Kidney (tissue), 14 donors: ENCODE measurements around the gene CDH11. TPM values are rescaled to one million over a fixed set of nuclear protein-coding genes. Genes with fewer than 3 reads are reported as not detected.

Source experiments
- DNase-seq, 5 donors: peaks; one replicate each; pipeline ENCODE4 v3.0.0-alpha.2; 2013 to 2020
- FAIRE-seq: peaks from 2 replicates; lab custom pipeline; 2012; peaks lifted over from hg19 to GRCh38; lab: Jason Lieb, UNC
- H3K27ac ChIP-seq, 2 donors: one replicate each; pipeline ENCODE4 v1.7.0; 2013; ENCODE audit warnings: low read depth in 2 of 2, low read length in 2 of 2, inconsistent platforms in 1 of 2
- H3K27me3 ChIP-seq: one replicate; pipeline ENCODE4 v1.7.1; 2013; ENCODE audit warnings: low read length, inconsistent platforms; ENCODE audit not compliant: control insufficient read depth, insufficient read depth
- H3K36me3 ChIP-seq, 3 donors: one replicate each; pipeline versions ENCODE4 v1.7.0 to v1.7.1; 2013; ENCODE audit warnings: low read length in 3 of 3, control low read depth in 1 of 3, inconsistent platforms in 1 of 3; ENCODE audit not compliant: insufficient read depth in 3 of 3, control insufficient read depth in 2 of 3
- H3K4me1 ChIP-seq, 3 donors: one replicate each; pipeline versions ENCODE4 v1.7.0 to v1.7.1; 2013; ENCODE audit warnings: low read length in 3 of 3, inconsistent platforms in 1 of 3, low read depth in 1 of 3; ENCODE audit not compliant: control insufficient read depth in 2 of 3, insufficient read depth in 2 of 3
- H3K4me3 ChIP-seq, 3 donors: one replicate each; pipeline versions ENCODE4 v1.7.0 to v1.8.1; 2013; ENCODE audit warnings: low read length in 3 of 3, control low read depth in 1 of 3, inconsistent platforms in 1 of 3
- H3K9ac ChIP-seq, 3 donors: one replicate each; pipeline versions ENCODE4 v1.7.0 to v1.7.1; 2013; ENCODE audit warnings: low read length in 3 of 3, control low read depth in 1 of 3, inconsistent platforms in 1 of 3
- H3K9me3 ChIP-seq, 3 donors: one replicate each; pipeline versions ENCODE4 v1.7.0 to v1.7.1; 2013; ENCODE audit warnings: low read length in 3 of 3, control low read depth in 1 of 3, inconsistent platforms in 1 of 3; ENCODE audit not compliant: control insufficient read depth in 2 of 3, insufficient read depth in 1 of 3
- CTCF ChIP-seq: IDR thresholded peaks from 3 replicates; pipeline ENCODE4 v1.5.1; 2012; ENCODE audit warnings: mild to moderate bottlenecking, moderate library complexity, borderline replicate concordance; ENCODE audit not compliant: insufficient read depth; ENCODE audit errors: extremely low read depth
- intact Hi-C: fragments of 100-400 bp; cut with DNase I; formaldehyde crosslinking; loops from one replicate; pipeline ENCODE4 v1.11.1; 2022
- polyA plus RNA-seq: library from polyadenylated mRNA; stranded (reverse); fragments of 350-450 nt; fragmentation: Illumina TruSeq; extraction: RNeasy Lipid Tissue Mini Kit (QIAGEN cat#74804); gene quantifications from one replicate; pipeline ENCODE4 v1.2.3, GENCODE V29; 2014; ENCODE audit warnings: low read depth, low replicate concordance; ENCODE audit not compliant: insufficient read depth
- total RNA-seq: library from RNA; stranded (reverse); fragmentation: NEBNext Ultra II Directional; extraction: Animal tissue kit (Norgen Biotek cat#: 25700); gene quantifications from one replicate; pipeline ENCODE4 v1.2.1, GENCODE V29; 2021
- donor health status: control.
- donor health status: control.
- donor health status: control.
- donor health status: control.
- donor health status: control.
- donor health status: DM: yes; HTN: yes; CAD: no.
- donor health status: Normal renal cell carcinoma (clear cell type).

CDH11 gene
- total and polyA plus RNA-seq, 2 donors from 2014 or later = 3.0 to 44.9 TPM

- Histone ChIP-seq H3K4me1 (no peaks in the 10 kb centered on the region), H3K9ac (no peak overlapping the region), H3K27ac (no peak overlapping the region), H3K4me3 (no peak overlapping the region), H3K27me3 (no peaks in the 10 kb centered on the region), H3K36me3 (no peaks in the 10 kb centered on the region), H3K9me3 (no peaks in the 10 kb centered on the region)
- no peak for DNase-seq
- intact Hi-C loops = no loop called here
- FAIRE-seq = no peak
- TF ChIP-seq CTCF = no peak
Measured at GRCh38 chr16:65023802-65024201, 98.1 kb downstream of the CDH11 start.

- Histone ChIP-seq H3K36me3 (no peaks in the 10 kb centered on the region), H3K27ac (no peak overlapping the region), H3K4me1 (no peaks in the 10 kb centered on the region), H3K27me3 (no peaks in the 10 kb centered on the region), H3K4me3 (no peak overlapping the region), H3K9ac (no peak overlapping the region), H3K9me3 (no peaks in the 10 kb centered on the region)
- no peak for TF ChIP-seq CTCF
- intact Hi-C loops = no loop called here
- DNase-seq (no peak), FAIRE-seq (no peak)
Measured at GRCh38 chr16:65021852-65022595, 99.8 kb downstream of the CDH11 start.

- no peak overlapping the region for H3K9ac ChIP-seq
- no peak overlapping the region for H3K4me3 ChIP-seq
- TF ChIP-seq CTCF = no peak
- intact Hi-C loops = no loop called here
- H3K36me3 ChIP-seq = no peaks in the 10 kb centered on the region
- no peak overlapping the region for H3K27ac ChIP-seq
- H3K27me3 ChIP-seq = no peaks in the 10 kb centered on the region
- no peaks in the 10 kb centered on the region for H3K4me1 ChIP-seq
- H3K9me3 ChIP-seq = no peaks in the 10 kb centered on the region
- FAIRE-seq = no peak
- no peak for DNase-seq
Measured at GRCh38 chr16:65016754-65017153, 105.1 kb downstream of the CDH11 start.
